Activated CD8-positive, alpha-beta memory T cell treated with anti-CD3 and anti-CD28 coated beads, Interleukin-2, amount 10 ng/mL, durations not matched to agents 7 days and 5 days (primary cell): ENCODE measurements around the gene PFKFB2. TPM values are rescaled to one million over a fixed set of nuclear protein-coding genes. Genes with fewer than 3 reads are reported as not detected.
A peak's percentile ranks its signal among the peaks of the same experiment; 100 is the strongest.

Source experiments
- ATAC-seq: fragments of 150-1000 bp; cut with Tn5 transposase; one replicate; pipeline ENCODE4 v1.10.0; 2021; ENCODE audit warnings: moderate library complexity
- CTCF ChIA-PET: fragments of 350-600 bp; sonication (Branson Sonifier 250); formaldehyde crosslinking; loops from one replicate; lab custom pipeline; 2021; ENCODE audit warnings: antibody characterized with exemption; lab: Charles Lee
- DNase-seq: peaks from one replicate; pipeline ENCODE4 v3.0.0-alpha.2; 2020
- H3K27ac Mint-ChIP-seq: one replicate; pipeline ENCODE4 v1.8.0; 2021; ENCODE audit warnings: mild to moderate bottlenecking, mixed read lengths
- H3K27me3 Mint-ChIP-seq: one replicate; pipeline ENCODE4 v1.8.0; 2021; ENCODE audit warnings: mixed read lengths
- H3K36me3 Mint-ChIP-seq: one replicate; pipeline ENCODE4 v1.8.0; 2021; ENCODE audit warnings: mild to moderate bottlenecking, mixed read lengths
- H3K4me1 Mint-ChIP-seq: one replicate; pipeline ENCODE4 v1.8.0; 2021; ENCODE audit warnings: mixed read lengths
- H3K4me3 Mint-ChIP-seq: one replicate; pipeline ENCODE4 v1.8.0; 2021; ENCODE audit warnings: mild to moderate bottlenecking, moderate library complexity, mixed read lengths
- H3K9me3 Mint-ChIP-seq: one replicate; pipeline ENCODE4 v1.8.0; 2022; ENCODE audit warnings: low read depth, mixed read lengths
- total RNA-seq, 2 experiments: library from RNA; stranded (reverse); gene quantifications; one replicate each; pipeline ENCODE4 v1.2.3, GENCODE V29; 2021

Gene PFKFB2
- total RNA-seq, 2 experiments from 2014 or later = 2.3 TPM

DNA sequence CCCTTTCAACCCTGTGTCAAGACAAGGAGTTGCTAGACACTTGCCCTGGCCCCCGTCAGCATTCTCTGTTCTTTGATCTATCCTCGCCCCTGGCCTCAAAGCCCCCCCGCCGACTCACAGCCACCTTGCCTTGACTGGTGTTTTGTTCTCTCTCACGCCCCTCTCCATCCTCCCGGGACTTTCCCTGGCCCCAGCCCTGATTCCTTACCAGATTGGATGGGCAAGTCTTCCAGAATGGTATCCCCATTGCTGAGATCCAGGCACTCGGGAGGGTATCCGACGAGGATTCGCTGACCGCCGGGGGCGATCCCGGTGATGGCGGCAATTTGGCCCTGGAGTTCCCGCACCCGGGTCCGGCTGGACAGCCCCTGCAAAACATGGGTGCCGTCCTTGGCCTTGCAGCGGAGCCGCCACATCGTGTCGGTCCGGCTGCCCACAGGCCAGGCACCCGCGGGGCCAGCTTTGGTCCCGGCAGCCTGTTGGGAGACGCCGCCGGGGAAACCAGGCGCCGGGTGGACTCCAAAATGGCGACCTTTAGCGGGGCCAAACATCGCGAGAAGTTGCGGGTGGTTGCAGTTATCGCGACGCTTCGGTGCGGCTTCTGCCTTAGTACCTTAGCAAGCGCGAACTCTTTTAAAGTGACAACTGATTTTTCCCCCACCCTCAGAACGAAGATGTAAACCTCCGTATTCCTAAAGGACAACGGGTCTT, 2.4 kb upstream of the PFKFB2 start:
- peaks cover 25% of the 10 kb centered on the region for H3K36me3 Mint-ChIP-seq
- H3K4me3 Mint-ChIP-seq = peak overlapping the region; percentile 95
- CTCF ChIA-PET = interaction anchor here (0.6 to 3.1 kb wide), 18 partner anchors 10 to 449 kb away, joined by 3 to 27 read pairs (median 4); partner anchors contain the start of gene C1orf116
- ATAC-seq (peak; percentile 68), DNase-seq (peak; percentile 95)
- H3K27me3 Mint-ChIP-seq = peaks cover 3% of the 10 kb centered on the region
- peaks cover 54% of the 10 kb centered on the region for H3K4me1 Mint-ChIP-seq
- peak overlapping the region; percentile 93 for H3K27ac Mint-ChIP-seq
- no peaks in the 10 kb centered on the region for H3K9me3 Mint-ChIP-seq

DNA sequence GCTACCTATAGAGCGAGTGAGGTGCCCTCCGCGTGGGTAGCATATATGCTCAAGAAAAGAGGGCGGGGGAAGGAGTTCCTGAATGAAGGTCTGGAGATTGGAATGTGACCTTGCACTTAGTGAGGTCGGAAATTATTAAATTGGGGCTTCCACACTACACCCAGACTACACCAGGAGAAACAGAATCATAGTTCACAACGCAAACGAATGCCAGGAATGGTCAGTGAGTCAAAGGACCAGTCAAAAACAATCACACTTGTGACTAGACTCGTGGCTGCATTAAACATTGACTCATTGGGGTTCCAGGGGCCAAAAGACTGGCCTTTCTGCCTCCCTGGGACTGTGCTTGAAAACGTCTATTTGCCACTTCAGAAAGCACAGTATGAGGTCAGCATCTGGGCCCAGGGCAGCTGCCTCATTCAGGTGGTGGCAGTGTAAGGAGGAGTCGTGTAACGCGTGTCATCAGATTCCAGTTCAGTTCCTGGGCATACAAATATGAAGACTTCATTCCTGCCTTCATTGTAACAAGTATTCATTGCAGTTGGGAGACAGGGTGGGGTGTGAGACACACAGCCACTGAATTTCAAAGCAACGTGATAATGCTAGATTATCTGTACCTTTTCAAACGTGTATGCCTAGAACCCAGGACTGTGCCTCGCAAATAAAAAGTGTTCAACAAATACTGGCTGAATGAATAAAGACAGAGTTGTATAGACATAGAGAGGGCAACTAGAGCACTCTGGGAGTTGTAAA, 1.7 kb upstream of the PFKFB2 start, which contains the start of gene YOD1:
TSS of gene YOD1 (minus strand) at position 18 of the 753 bp plus-strand sequence. CDS start 178 bp downstream, outside the sequence.
- peak within 1 kb of the TSS; percentile 93 for H3K27ac Mint-ChIP-seq
- no peaks in the 10 kb centered on the region for H3K9me3 Mint-ChIP-seq
- ATAC-seq = no peak
- peaks cover 21% of the 10 kb centered on the region for H3K36me3 Mint-ChIP-seq
- H3K4me1 Mint-ChIP-seq = peaks cover 51% of the 10 kb centered on the region
- no peak for DNase-seq
- peak within 1 kb of the TSS; percentile 95 for H3K4me3 Mint-ChIP-seq
- CTCF ChIA-PET = interaction anchor here (2.3 to 2.8 kb wide), 2 partner anchors 16 to 32 kb away, joined by 9 to 18 read pairs; no protein-coding TSS in a partner anchor
- H3K27me3 Mint-ChIP-seq = peaks cover 3% of the 10 kb centered on the region

DNA sequence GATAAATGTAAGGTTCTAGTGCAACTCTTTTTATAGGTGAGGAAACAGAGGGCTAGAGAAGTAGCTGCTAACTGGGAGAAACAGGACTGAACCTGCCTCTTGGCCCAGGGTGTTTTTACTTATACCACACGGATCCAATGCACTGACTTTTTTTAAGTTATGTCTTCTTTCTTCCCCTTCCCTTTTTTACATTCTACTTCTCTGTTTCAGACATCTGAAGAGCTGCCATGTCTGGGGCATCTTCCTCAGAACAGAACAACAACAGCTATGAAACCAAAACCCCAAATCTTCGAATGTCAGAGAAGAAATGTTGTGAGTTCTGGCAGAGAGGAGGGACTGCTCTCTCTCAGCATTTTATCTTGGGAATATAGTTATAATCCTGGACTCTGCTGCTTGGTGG, 1.4 kb downstream of the PFKFB2 start:
- peaks cover 2% of the 10 kb centered on the region for H3K36me3 Mint-ChIP-seq
- no peak for ATAC-seq
- no peak overlapping the region for H3K4me3 Mint-ChIP-seq
- no peaks in the 10 kb centered on the region for H3K9me3 Mint-ChIP-seq
- CTCF ChIA-PET = interaction anchor here (2.4 kb wide), 1 partner anchor 25 kb away, joined by 9 read pairs; no protein-coding TSS in a partner anchor
- no peak for DNase-seq
- H3K4me1 Mint-ChIP-seq = peaks cover 31% of the 10 kb centered on the region
- H3K27ac Mint-ChIP-seq = no peak overlapping the region
- peaks cover 5% of the 10 kb centered on the region for H3K27me3 Mint-ChIP-seq

DNA sequence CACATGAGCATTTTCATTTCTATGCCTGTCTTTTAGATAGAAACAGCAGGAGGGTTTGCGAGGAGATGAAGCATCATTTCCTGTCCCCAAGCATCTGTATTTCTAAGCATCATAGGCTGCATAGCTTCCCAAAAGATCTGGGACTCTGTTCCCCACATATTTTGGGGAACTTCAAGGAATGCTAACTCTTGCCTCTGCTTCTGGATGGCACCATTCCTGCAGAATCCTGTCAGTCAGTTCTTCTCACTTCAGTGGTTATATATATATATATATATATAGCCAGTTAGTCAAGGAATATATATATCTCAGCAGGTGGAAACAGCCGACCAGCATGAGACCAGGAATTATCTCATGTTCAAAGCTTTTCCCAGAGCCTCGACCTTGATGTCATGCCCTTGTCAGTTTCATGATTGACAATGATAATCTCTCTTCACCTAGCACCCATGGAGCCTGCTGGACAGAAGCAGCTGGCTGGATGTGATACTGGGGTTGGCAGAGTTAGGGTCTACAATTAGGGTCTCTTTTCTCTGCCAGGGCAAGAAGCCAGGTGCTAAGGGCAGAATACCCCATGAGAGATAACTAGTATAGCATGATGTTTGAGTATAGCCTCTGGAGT, 2.4 kb downstream of the PFKFB2 start:
- DNase-seq (no peak), ATAC-seq (no peak)
- Mint-ChIP-seq H3K36me3 (no peaks in the 10 kb centered on the region), H3K27me3 (peaks cover 5% of the 10 kb centered on the region), H3K4me1 (peaks cover 28% of the 10 kb centered on the region), H3K9me3 (no peaks in the 10 kb centered on the region), H3K4me3 (no peak overlapping the region), H3K27ac (no peak overlapping the region)
- CTCF ChIA-PET = interaction anchor here (0.8 to 2.4 kb wide), 3 partner anchors 13 to 24 kb away, joined by 3 to 9 read pairs (median 3); no protein-coding TSS in a partner anchor

DNA sequence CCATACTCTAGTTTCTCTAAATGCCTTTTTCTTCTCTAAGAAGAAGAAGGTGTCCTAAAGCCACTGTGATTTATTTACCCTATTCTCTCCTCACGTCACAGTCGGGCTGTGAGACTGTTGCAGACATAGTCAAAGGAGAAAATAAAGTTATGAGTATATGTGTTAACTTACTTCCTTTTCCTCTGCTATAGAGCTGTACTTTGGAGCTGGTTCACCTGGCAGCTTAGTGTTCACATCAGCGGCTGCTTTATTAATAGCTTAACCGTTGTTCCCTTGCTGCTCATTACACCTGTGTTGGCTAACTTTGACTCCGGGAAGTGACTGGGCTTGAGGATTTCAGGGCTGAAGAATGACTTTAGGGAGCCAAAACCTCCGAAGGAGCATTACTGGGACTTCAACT, 3.6 kb downstream of the PFKFB2 start:
- no peak overlapping the region for H3K27ac Mint-ChIP-seq

DNA sequence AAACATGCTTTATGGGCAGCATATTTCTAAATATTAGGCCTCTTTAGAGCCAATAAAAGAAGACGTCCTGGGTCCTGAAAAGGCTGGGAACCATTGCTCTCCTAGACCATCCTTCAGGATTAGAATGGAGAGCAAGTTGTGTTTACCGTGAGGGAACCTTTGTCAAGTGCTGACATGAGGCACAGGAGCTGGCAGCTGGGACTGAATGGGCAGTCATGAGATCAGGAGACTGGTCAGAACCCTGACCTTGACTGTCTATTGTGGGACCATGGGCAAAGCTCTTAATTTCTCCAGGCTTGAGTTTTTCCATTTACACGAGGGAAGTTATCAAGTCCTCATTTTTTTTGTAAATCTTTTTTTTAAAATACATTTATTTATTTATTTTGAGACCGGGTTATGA, 5.2 kb downstream of the PFKFB2 start:
- H3K4me3 Mint-ChIP-seq = no peak overlapping the region
- H3K27me3 Mint-ChIP-seq = peaks cover 5% of the 10 kb centered on the region
- ATAC-seq = no peak
- no peak overlapping the region for H3K27ac Mint-ChIP-seq
- H3K36me3 Mint-ChIP-seq = no peaks in the 10 kb centered on the region
- DNase-seq = no peak
- peaks cover 6% of the 10 kb centered on the region for H3K4me1 Mint-ChIP-seq
- CTCF ChIA-PET = interaction anchor here (1.4 kb wide), 1 partner anchor 11 kb away, joined by 4 read pairs; no protein-coding TSS in a partner anchor
- no peaks in the 10 kb centered on the region for H3K9me3 Mint-ChIP-seq

More for the DNA sequence above, 3.6 kb downstream of the PFKFB2 start:
- no peaks in the 10 kb centered on the region for H3K36me3 Mint-ChIP-seq
- no peak overlapping the region for H3K4me3 Mint-ChIP-seq
- H3K9me3 Mint-ChIP-seq = no peaks in the 10 kb centered on the region
- peaks cover 20% of the 10 kb centered on the region for H3K4me1 Mint-ChIP-seq
- ATAC-seq = no peak
- CTCF ChIA-PET = interaction anchor here (0.7 to 2.4 kb wide), 3 partner anchors 12 to 240 kb away, joined by 3 to 9 read pairs (median 4); no protein-coding TSS in a partner anchor
- H3K27me3 Mint-ChIP-seq = peaks cover 5% of the 10 kb centered on the region
- no peak for DNase-seq

DNA sequence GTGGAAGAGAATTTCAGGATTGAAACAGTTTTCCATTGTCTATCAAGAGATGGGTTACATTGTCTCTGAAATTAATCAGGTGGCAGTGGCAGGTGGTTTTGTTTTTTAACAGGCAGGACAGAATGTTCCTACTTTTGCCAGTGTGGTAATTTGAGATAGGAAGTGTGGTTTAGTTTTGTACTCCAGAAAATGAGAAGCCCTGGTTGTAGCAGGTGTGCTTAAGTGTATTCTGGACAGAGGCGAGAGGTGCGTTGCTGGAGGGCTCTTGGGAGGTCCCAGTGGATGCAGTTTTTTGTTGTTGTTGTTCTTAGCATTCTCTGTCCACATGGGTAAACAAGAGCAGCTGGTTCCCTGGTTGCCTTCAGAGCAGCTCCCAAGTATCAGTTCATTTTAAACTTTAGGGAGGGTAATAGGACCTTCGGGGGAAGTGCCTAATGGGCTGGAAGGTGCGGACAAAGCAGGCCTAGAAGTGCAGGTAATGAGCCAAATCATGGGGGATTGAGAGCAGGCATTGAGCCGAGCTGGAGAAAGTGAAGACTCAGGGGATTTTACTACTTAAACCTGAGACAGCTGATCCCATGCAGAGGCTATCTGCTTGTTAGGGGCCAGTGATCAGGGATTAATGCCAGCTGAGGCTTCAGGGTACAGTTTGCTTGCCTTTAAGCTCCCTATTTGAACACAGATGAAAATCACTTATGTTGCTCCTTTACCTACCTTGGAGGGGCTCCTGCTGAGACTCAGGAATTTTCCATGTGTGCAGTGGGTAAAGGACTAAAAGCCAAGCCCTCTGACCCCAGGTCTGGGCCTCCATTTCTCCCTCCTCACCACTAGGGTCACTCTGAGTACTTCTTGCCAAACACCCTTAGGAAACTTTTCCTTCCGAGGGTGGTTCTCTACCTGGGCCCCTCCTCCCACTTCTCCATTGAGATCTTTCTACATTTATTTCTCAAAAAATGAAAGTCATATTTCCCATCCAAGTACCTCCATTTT, 6.1 kb downstream of the PFKFB2 start:
- Mint-ChIP-seq H3K4me1 (peaks cover 2% of the 10 kb centered on the region), H3K4me3 (no peak overlapping the region), H3K9me3 (no peaks in the 10 kb centered on the region), H3K27me3 (peaks cover 3% of the 10 kb centered on the region), H3K27ac (no peak overlapping the region), H3K36me3 (no peaks in the 10 kb centered on the region)
- DNase-seq = no peak
- CTCF ChIA-PET = interaction anchor here (1.0 to 1.7 kb wide), 3 partner anchors 10 to 21 kb away, joined by 3 to 8 read pairs (median 4); no protein-coding TSS in a partner anchor
- ATAC-seq = no peak

DNA sequence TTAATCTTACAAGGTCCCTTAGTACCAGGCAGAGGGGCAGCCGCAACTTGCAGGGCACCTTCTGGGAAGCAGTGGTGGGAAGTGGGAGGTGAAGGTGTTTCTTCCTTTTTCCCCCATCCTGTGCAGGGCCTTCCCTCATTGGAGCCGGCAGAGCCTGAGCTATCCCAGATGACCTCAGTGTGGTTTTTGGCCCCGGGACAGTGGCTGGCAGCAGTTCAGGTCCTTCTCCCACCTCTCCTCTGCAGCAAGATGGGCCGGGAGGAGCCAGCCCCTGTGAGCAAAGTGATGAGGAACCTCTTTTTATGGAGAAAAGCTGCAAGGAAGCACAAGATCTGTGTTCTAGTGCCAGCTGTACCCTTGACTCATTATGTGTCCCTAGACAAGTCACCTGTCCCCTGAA, 6.8 kb downstream of the PFKFB2 start:
- Mint-ChIP-seq H3K36me3 (no peaks in the 10 kb centered on the region), H3K4me1 (no peaks in the 10 kb centered on the region), H3K27ac (no peak overlapping the region), H3K4me3 (no peak overlapping the region), H3K9me3 (no peaks in the 10 kb centered on the region), H3K27me3 (peaks cover 2% of the 10 kb centered on the region)
- DNase-seq (no peak), ATAC-seq (no peak)
- CTCF ChIA-PET = interaction anchor here (0.7 to 1.7 kb wide), 4 partner anchors 11 to 25 kb away, joined by 3 to 8 read pairs (median 4); no protein-coding TSS in a partner anchor

DNA sequence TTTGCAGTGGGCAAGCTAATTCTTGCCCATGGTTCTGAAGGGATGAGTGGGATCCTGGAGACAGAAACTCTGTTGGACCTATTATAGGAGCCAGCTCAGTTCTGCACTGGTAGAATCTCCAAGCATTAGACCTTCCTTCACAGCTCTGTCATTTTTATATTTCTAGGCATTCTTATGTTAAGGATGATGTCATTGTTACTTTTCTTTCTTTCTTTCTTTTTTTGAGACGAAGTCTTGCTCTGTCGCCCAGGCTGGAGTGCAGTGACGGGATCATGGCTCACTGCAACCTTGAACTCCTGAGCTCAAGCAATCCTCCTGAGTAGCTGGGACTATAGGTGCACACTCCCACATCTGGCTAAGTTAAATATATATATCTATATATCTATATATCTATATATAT, 7.5 kb downstream of the PFKFB2 start:
- ATAC-seq = no peak
- H3K4me3 Mint-ChIP-seq = no peak overlapping the region
- no peaks in the 10 kb centered on the region for H3K9me3 Mint-ChIP-seq
- no peak for DNase-seq
- CTCF ChIA-PET = interaction anchor here (0.7 to 1.7 kb wide), 5 partner anchors 11 to 24 kb away, joined by 3 to 8 read pairs (median 4); no protein-coding TSS in a partner anchor
- H3K27me3 Mint-ChIP-seq = peaks cover 2% of the 10 kb centered on the region
- no peak overlapping the region for H3K27ac Mint-ChIP-seq
- no peaks in the 10 kb centered on the region for H3K4me1 Mint-ChIP-seq
- H3K36me3 Mint-ChIP-seq = no peaks in the 10 kb centered on the region

DNA sequence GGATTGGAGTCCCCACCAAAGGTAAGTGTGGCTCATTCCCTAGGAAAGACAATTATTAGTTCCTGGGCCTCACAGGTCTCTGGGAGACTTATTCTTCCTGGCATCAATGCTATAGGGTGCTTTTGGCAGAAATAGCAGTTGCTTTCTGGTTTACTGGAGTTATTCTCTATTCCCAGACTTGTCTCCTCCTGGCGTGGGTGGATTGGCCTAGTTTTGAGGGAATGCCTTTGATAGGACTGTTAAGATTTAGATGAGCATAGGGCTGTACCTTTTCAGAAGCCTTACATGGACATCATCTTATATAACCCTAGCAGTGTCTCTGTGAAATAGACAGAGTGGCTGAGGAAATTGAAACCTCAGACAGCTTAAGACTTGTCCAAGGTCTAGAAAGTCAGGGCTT, 9.0 kb downstream of the PFKFB2 start:
- no peak for ATAC-seq
- Mint-ChIP-seq H3K4me1 (no peaks in the 10 kb centered on the region), H3K4me3 (no peak overlapping the region), H3K27me3 (no peaks in the 10 kb centered on the region), H3K9me3 (no peaks in the 10 kb centered on the region), H3K36me3 (no peaks in the 10 kb centered on the region), H3K27ac (no peak overlapping the region)
- CTCF ChIA-PET = interaction anchor here (1.2 kb wide), 1 partner anchor 14 kb away, joined by 4 read pairs; no protein-coding TSS in a partner anchor
- DNase-seq = no peak

DNA sequence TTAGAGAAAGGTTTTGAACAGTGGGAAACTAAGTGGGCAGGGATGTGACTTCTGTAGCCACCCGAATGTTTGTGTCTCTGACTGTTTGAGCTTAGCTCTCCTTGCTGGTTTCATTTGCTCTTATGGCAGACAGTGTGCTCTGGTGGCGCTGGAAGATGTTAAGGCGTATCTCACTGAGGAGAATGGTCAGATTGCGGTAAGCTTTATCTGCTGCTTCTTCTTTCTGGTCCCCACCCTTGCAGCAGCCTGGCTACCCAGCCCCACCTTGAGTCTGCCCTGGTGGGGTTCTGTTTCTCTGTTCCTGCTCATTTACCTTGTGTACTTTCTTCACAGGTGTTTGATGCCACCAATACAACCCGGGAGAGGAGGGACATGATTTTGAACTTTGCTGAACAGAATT, 9.9 kb downstream of the PFKFB2 start:
- H3K27ac Mint-ChIP-seq = no peak overlapping the region
- no peaks in the 10 kb centered on the region for H3K9me3 Mint-ChIP-seq
- H3K36me3 Mint-ChIP-seq = no peaks in the 10 kb centered on the region
- no peaks in the 10 kb centered on the region for H3K27me3 Mint-ChIP-seq
- ATAC-seq (no peak), DNase-seq (no peak)
- no peaks in the 10 kb centered on the region for H3K4me1 Mint-ChIP-seq
- CTCF ChIA-PET = interaction anchor here (1.5 kb wide), 1 partner anchor 9 kb away, joined by 4 read pairs; the partner anchor contains the start of gene PFKFB2
- no peak overlapping the region for H3K4me3 Mint-ChIP-seq

DNA sequence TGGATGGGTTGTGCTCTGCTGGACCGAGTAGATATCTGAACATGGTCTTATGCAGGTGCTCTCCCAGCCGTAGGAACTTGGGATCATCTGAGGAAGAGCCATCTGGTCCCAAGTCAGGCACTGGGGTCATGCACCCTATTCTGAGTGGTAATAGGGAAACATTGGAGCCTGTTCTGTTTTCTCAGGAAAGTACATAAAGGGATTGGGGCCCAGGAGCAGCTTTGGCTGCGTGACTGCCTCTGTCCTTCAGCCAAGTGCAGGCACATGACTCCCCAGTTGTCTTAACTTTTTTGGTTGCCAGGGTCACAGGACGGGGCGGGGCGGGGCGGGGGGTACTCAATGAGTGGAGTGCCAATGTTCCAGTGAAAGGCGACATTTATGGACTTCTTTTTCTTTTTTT, 11.5 kb downstream of the PFKFB2 start:
- H3K27ac Mint-ChIP-seq = no peak overlapping the region
- CTCF ChIA-PET = interaction anchor here (5.1 kb wide), 1 partner anchor 15 kb away, joined by 18 read pairs; the partner anchor contains the start of gene YOD1
- H3K36me3 Mint-ChIP-seq = peaks cover 2% of the 10 kb centered on the region
- no peak overlapping the region for H3K4me3 Mint-ChIP-seq
- DNase-seq (no peak), ATAC-seq (no peak)
- H3K27me3 Mint-ChIP-seq = no peaks in the 10 kb centered on the region
- H3K9me3 Mint-ChIP-seq = no peaks in the 10 kb centered on the region
- H3K4me1 Mint-ChIP-seq = peaks cover 6% of the 10 kb centered on the region
